Smooth muscle cell (in vitro differentiated cells): ENCODE measurements around the gene MYO16. TPM values are rescaled to one million over a fixed set of nuclear protein-coding genes. Genes with fewer than 3 reads are reported as not detected.

Source experiments
- DNase-seq: peaks from one replicate; lab custom pipeline; 2025; ENCODE audit not compliant: unreplicated experiment; lab: John Stamatoyannopoulos, UW
- H2AFZ ChIP-seq: fragments of 200-600 bp; sonication (generic); 2 replicates; pipeline ENCODE4 v1.6.0; 2016; ENCODE audit warnings: antibody characterized with exemption, low read depth, mild to moderate bottlenecking
- H3F3A ChIP-seq: fragments of 200-600 bp; sonication (generic); 2 replicates; pipeline ENCODE4 v1.6.0; 2017; ENCODE audit warnings: antibody characterized with exemption, low read depth
- H3K27ac ChIP-seq: fragments of 200-600 bp; sonication (generic); 2 replicates; pipeline ENCODE4 v1.5.1; 2016; ENCODE audit warnings: low read depth, mild to moderate bottlenecking
- H3K27me3 ChIP-seq: fragments of 200-600 bp; sonication (generic); 2 replicates; pipeline ENCODE4 v1.6.1; 2016; ENCODE audit warnings: low read depth, mild to moderate bottlenecking
- H3K36me3 ChIP-seq: fragments of 200-600 bp; sonication (generic); 2 replicates; pipeline ENCODE4 v1.5.1; 2016; ENCODE audit warnings: low read depth
- H3K4me1 ChIP-seq: fragments of 200-600 bp; sonication (generic); 2 replicates; pipeline ENCODE4 v1.5.1; 2016; ENCODE audit warnings: low read depth
- H3K4me2 ChIP-seq: fragments of 200-600 bp; sonication (generic); 2 replicates; pipeline ENCODE4 v1.6.0; 2016; ENCODE audit warnings: mild to moderate bottlenecking
- H3K4me3 ChIP-seq: fragments of 200-600 bp; sonication (generic); 2 replicates; pipeline ENCODE4 v1.5.1; 2016; ENCODE audit warnings: mild to moderate bottlenecking
- H3K79me2 ChIP-seq: fragments of 200-600 bp; sonication (generic); 2 replicates; pipeline ENCODE4 v1.6.0; 2016; ENCODE audit warnings: low read depth, mild to moderate bottlenecking
- H3K9ac ChIP-seq: fragments of 200-600 bp; sonication (generic); 2 replicates; pipeline ENCODE4 v1.6.0; 2016; ENCODE audit warnings: low read depth
- H3K9me3 ChIP-seq: fragments of 200-600 bp; sonication (generic); replicated peaks from 2 replicates; pipeline ENCODE4 v1.5.1; 2016; ENCODE audit warnings: low read depth
- H4K20me1 ChIP-seq: fragments of 200-600 bp; sonication (generic); 2 replicates; pipeline ENCODE4 v1.6.0; 2016; ENCODE audit warnings: low read depth
- CTCF ChIP-seq: fragments of 200-600 bp; sonication (generic); IDR thresholded peaks from 2 replicates; pipeline ENCODE4 v1.5.1; 2017; ENCODE audit warnings: borderline replicate concordance, mild to moderate bottlenecking, antibody characterized with exemption; ENCODE audit not compliant: insufficient read depth, poor library complexity, severe bottlenecking
- WGBS: methylation state at CpG from one replicate; pipeline ENCODE4 v1.1.7; 2016; ENCODE audit warnings: low lambda C conversion rate; 5-methylcytosine and 5-hydroxymethylcytosine counted together
- polyA plus RNA-seq: library from polyadenylated mRNA; unstranded; fragments of >200 nt; fragmentation: Nextera tagmentation; extraction: Ambion mirVana; gene quantifications from 2 replicates; pipeline ENCODE4 v1.2.1, GENCODE V29; 2016
- total RNA-seq: library from RNA; depleted of rRNA; stranded (reverse); fragments of >200 nt; gene quantifications from 2 replicates; pipeline ENCODE4 v1.2.3, GENCODE V29; 2014

Gene MYO16
- total and polyA plus RNA-seq, 2 experiments from 2014 or later, result not detected

DNA sequence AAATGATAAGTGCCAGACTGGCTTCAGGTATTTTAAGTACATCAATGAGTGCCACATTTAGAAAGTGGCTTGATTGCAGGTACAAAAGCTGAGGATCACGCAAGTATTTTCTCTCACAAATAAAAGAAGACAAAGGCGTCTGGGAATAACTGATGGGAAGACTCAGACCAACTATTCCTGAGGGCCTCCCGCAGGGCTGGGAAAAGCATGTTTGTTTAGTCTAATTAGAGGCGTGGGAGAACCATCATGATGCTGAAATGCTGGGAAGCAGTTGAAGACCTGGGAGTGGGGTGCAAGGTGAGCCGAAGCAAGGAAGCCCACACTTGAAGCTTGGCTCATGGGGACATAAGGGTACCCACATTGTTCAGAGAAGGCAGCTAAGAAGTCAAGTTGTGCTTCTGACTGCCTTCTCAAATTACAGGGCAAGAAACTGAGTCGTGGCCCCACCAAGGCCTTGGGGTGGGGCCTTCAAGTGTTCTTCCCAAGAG, 536.0 kb downstream of the MYO16 start:
- no peak overlapping the region for H3K4me3 ChIP-seq
- no peaks in the 10 kb centered on the region for H3F3A ChIP-seq
- no peaks in the 10 kb centered on the region for H3K27me3 ChIP-seq
- 68% methylated on average over 6 of the region's 6 CpGs for WGBS
- no peaks in the 10 kb centered on the region for H3K4me1 ChIP-seq
- no peak for DNase-seq
- no peak overlapping the region for H3K27ac ChIP-seq
- no peaks in the 10 kb centered on the region for H3K79me2 ChIP-seq
- no peak for TF ChIP-seq CTCF
- H3K4me2 ChIP-seq, result no peak overlapping the region
- H3K36me3 ChIP-seq, result no peaks in the 10 kb centered on the region
- no peaks in the 10 kb centered on the region for H4K20me1 ChIP-seq
- H2AFZ ChIP-seq, result no peak overlapping the region
- no peak overlapping the region for H3K9ac ChIP-seq
- no peaks in the 10 kb centered on the region for H3K9me3 ChIP-seq

- 76% methylated on average over 2 of the region's 2 CpGs for WGBS
- Histone ChIP-seq H3K79me2 (no peaks in the 10 kb centered on the region), H3K9ac (no peak overlapping the region), H3K4me2 (no peak overlapping the region), H3K27ac (no peak overlapping the region), H3F3A (no peaks in the 10 kb centered on the region), H3K27me3 (no peaks in the 10 kb centered on the region), H2AFZ (no peak overlapping the region), H3K4me1 (no peaks in the 10 kb centered on the region), H4K20me1 (no peaks in the 10 kb centered on the region), H3K4me3 (no peak overlapping the region), H3K9me3 (no peaks in the 10 kb centered on the region), H3K36me3 (no peaks in the 10 kb centered on the region)
- TF ChIP-seq CTCF, result no peak
- DNase-seq, result no peak
These were observed 537.4 kb downstream of the MYO16 start for GRCh38 chr13:109166804-109167203.

GRCh38 chr13:109172136-109172535, 542.7 kb downstream of the MYO16 start:
- 82% methylated on average over 2 of the region's 2 CpGs for WGBS
- no peak for DNase-seq
- TF ChIP-seq CTCF, result no peak

GRCh38 chr13:109175666-109176065, 546.3 kb downstream of the MYO16 start:
- 88% methylated on average over 5 of the region's 5 CpGs for WGBS
- DNase-seq, result no peak

More at GRCh38 chr13:109172136-109172535, 542.7 kb downstream of the MYO16 start:
- H3K27ac ChIP-seq, result no peak overlapping the region
- no peaks in the 10 kb centered on the region for H4K20me1 ChIP-seq
- no peaks in the 10 kb centered on the region for H3K36me3 ChIP-seq
- no peak overlapping the region for H3K4me2 ChIP-seq
- no peaks in the 10 kb centered on the region for H3K4me1 ChIP-seq
- H3K27me3 ChIP-seq, result no peaks in the 10 kb centered on the region
- no peak overlapping the region for H3K9ac ChIP-seq
- no peaks in the 10 kb centered on the region for H3K9me3 ChIP-seq
- H3K79me2 ChIP-seq, result no peaks in the 10 kb centered on the region
- H3K4me3 ChIP-seq, result no peak overlapping the region
- H2AFZ ChIP-seq, result no peak overlapping the region
- H3F3A ChIP-seq, result no peaks in the 10 kb centered on the region

More at GRCh38 chr13:109175666-109176065, 546.3 kb downstream of the MYO16 start:
- no peak overlapping the region for H2AFZ ChIP-seq
- no peak for TF ChIP-seq CTCF
- H4K20me1 ChIP-seq, result no peaks in the 10 kb centered on the region
- no peaks in the 10 kb centered on the region for H3K36me3 ChIP-seq
- no peak overlapping the region for H3K4me2 ChIP-seq
- H3K79me2 ChIP-seq, result no peaks in the 10 kb centered on the region
- H3F3A ChIP-seq, result no peaks in the 10 kb centered on the region
- H3K9ac ChIP-seq, result no peak overlapping the region
- no peaks in the 10 kb centered on the region for H3K4me1 ChIP-seq
- H3K9me3 ChIP-seq, result no peaks in the 10 kb centered on the region
- no peak overlapping the region for H3K27ac ChIP-seq
- H3K27me3 ChIP-seq, result no peaks in the 10 kb centered on the region
- no peak overlapping the region for H3K4me3 ChIP-seq
